ENCODE measurements around the gene ZNF516.

Gene ZNF516

GRCh38 chr18:76496194-76496890 lies 1.3 kb upstream of the ZNF516 start:
- no peak for DNase-seq (ENCODE audit: low read depth)
- H3K4me3 ChIP-seq (ENCODE audit: control insufficient read depth, low read depth, low read length): peak overlapping the region; percentile 65
- TF ChIP-seq, protein P1, sequence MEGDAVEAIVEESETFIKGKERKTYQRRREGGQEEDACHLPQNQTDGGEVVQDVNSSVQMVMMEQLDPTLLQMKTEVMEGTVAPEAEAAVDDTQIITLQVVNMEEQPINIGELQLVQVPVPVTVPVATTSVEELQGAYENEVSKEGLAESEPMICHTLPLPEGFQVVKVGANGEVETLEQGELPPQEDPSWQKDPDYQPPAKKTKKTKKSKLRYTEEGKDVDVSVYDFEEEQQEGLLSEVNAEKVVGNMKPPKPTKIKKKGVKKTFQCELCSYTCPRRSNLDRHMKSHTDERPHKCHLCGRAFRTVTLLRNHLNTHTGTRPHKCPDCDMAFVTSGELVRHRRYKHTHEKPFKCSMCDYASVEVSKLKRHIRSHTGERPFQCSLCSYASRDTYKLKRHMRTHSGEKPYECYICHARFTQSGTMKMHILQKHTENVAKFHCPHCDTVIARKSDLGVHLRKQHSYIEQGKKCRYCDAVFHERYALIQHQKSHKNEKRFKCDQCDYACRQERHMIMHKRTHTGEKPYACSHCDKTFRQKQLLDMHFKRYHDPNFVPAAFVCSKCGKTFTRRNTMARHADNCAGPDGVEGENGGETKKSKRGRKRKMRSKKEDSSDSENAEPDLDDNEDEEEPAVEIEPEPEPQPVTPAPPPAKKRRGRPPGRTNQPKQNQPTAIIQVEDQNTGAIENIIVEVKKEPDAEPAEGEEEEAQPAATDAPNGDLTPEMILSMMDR (IDR thresholded peaks at IDR 0.05; ENCODE audit: control insufficient read depth, insufficient read depth, low read depth, low read length, missing control alignments): no peak

GRCh38 chr18:76495435-76496193 lies 572 bp upstream of the ZNF516 start:
- no peak for DNase-seq (ENCODE audit: low read depth)
- H3K4me3 ChIP-seq (ENCODE audit: control insufficient read depth, low read depth, low read length): peak overlapping the region; percentile 65
- TF ChIP-seq, protein P1 (IDR thresholded peaks at IDR 0.05; ENCODE audit: control insufficient read depth, insufficient read depth, low read depth, low read length, missing control alignments): no peak

- TF ChIP-seq, protein P1 (IDR thresholded peaks at IDR 0.05; ENCODE audit: control insufficient read depth, insufficient read depth, low read depth, low read length, missing control alignments): no peak
- DNase-seq (ENCODE audit: low read depth): no peak
- H3K4me3 ChIP-seq (ENCODE audit: control insufficient read depth, low read depth, low read length): peak overlapping the region; percentile 96
Measured at GRCh38 chr18:76494231-76495005, 624 bp downstream of the ZNF516 start.

GRCh38 chr18:76493213-76494161 lies 1.6 kb downstream of the ZNF516 start:
- peak overlapping the region; percentile 96 for H3K4me3 ChIP-seq (ENCODE audit: control insufficient read depth, low read depth, low read length)
- DNase-seq (ENCODE audit: low read depth): no peak
- TF ChIP-seq, protein P1 (IDR thresholded peaks at IDR 0.05; ENCODE audit: control insufficient read depth, insufficient read depth, low read depth, low read length, missing control alignments): no peak

GRCh38 chr18:76492669-76493212 lies 2.3 kb downstream of the ZNF516 start:
- peak overlapping the region; percentile 96 for H3K4me3 ChIP-seq (ENCODE audit: control insufficient read depth, low read depth, low read length)
- DNase-seq (ENCODE audit: low read depth): peak; percentile 95
- TF ChIP-seq, protein P1 (IDR thresholded peaks at IDR 0.05; ENCODE audit: control insufficient read depth, insufficient read depth, low read depth, low read length, missing control alignments): no peak
